ENCODE data around the gene GDI2.
"Not testable (repeated sequence)": the region's sequence is repeated elsewhere in the genome, so short reads cannot be mapped to it uniquely, and the experiment has no call there.

GDI2 gene

DNA sequence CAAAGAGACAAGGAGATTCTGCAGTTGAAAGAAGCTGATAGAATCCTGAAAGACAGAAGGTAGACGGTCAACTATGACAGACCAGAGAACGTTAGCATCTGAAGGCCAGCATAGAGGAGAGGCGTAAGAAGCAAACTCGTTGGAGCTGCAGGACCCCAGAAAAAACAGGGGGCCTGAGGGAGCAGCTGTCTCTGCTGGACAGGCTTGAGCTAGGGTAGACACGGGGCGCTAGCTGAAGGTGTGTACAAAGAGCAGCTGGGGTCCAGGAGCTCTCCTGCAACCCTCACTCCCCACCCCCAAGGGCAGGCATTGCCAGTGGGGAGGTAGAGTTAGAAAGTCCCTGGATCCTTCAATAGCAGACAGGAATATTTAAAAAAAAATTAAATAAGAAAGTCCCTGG is 14.6 kb upstream of the GDI2 start:
- DNase-seq, result no peak

DNA sequence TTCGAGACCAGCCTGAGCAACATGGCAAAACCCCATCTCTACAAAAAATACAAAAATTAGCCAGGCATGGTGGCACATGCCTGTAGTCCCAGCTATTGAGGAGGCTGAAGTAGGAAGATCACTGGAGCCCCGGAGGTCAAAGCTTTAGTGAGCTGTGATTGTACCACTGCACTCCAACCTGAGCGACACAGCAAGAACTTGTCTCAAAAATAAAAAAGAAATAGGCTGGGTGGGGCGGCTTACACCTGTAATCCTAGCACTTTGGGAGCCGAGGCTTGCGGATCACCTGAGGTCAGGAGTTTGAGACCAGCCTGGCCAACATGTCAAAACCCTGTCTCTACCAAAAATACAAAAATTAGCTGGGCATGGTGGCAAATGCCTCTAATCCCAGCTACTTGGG is 13.3 kb upstream of the GDI2 start:
- not testable (repeated sequence) for DNase-seq

DNA sequence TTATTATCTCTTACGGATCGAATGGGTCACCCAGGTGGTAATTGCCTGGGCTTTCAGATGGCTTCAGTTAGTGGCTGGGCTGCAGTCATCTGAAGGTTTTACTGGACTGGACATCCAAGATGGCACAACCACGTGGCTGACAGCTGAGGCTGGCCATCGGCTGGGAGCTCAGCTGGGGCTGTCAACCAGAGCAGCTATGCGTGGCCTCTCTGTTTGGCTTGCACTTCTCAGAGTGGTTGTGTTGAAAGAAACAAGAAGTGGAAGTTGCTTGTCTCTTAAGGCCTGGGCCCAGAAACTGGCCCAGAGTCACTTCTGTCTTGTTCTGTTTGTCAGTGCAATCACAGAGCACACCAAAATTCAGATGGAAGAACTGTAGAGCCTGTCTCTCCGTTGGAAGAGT is 5.7 kb upstream of the GDI2 start:
- DNase-seq, result no peak

DNA sequence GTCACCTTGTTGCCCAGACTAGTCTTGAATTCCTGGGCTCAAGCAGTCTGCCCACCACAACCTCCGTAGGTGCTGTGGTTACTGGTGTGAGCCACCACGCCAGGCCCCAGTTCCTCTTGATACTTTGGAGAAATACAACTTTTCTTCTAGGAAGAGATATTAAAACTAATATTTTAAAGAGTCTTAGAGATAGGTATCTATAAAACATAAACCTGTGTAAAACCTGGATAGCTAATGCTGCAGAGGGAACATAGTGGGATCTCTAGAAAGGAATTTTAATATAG is 4.8 kb upstream of the GDI2 start:
- DNase-seq, result no peak

DNA sequence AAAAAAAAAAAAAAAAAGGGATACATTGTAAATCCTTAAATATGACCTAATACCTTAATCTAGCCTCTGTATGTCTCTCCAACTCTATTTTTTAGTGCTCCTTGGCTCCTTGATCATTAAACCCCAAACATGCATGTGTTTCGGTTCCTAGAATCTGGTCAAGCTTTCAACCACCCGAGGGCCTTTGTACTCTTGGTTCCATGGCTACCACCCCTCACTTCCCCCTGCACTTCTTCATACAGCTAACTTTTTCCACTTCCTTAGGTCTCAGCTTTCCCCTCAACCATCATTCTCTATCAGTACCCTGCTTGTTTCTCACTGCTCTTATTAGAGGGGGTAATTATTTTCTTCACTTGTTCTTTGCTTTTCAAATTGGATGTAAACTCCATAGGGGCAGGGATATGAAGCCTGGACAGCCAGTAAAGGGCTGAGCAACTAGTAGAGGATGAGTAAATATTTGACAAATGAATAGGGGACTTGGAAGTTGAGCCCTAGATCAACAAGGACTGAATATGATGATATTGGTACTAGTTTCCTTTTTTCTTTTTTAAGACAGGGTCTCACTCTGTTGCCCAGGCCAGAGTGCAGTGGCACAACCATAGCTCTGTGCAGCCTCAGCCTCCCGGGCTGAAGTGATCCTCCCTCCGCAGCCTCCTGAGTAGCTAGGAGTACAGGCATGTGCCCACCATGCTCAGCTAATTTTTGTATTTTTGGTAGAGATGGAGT is 4.3 kb upstream of the GDI2 start:
- no peak for DNase-seq

DNA sequence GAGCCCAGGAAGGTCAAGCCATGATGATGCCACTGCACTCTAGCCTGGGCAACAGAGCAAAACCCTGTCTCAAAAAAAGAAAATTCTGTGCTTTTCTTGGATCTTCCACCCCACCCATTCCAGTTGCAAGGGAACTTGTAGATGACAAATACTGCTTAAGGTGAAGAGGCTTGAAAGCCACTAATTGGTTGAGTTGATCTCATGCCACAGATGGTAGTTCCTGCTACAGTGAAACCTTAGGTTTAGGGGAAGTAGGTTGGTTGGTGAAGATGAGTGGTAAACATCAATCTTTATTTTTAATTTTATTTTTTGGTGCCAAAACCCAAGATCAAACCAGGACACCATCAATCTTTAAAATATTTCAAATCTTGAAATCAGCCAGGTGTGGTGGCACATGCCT is 2.9 kb upstream of the GDI2 start:
- DNase-seq, result no peak

DNA sequence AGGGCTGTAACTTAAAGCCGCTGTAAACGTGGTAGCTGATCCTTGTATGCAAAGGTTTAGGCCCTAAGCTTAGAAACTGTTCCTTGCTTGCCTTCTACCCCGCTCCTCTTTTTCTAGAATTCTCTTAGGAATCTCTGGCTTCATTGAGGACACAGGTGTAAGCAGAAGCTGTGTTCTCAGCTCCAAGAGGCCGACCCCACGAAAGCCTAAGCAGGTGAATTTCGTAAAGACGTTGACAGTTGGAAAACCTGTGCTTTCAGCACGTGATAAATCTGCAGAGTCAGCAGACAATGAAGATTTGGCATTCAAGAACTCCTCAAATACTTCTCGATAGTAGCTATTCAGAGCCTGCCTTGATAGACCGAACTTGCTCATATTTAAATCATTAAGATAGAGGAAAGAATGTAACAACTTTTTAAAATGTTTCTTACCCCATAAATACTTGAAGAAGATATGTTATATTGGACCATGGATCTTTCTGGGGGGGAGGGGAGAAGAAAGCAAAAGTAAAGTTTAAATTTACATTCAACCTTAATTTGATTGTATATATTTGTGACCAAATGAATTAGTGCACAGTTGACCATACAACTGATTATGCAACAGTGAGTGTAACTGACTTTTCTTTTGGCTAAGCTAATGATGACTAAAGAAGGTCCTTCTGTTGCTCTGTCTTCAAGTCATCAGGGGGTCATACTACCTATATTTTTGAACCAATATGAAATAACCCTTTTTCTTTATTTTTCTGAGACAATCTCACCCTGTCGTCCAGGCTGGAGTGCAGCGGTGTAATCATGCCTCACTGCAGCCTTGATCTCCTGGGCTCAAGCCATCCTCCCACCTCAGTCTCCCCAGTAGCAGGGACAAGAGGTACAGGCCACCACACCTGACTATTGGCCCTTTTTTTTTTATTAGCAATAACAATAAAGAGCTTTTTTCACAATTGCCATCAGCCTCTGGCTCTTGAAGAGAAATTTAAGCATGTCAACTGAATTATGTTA is 1.2 kb upstream of the GDI2 start:
- DNase-seq, result peak; percentile 5

DNA sequence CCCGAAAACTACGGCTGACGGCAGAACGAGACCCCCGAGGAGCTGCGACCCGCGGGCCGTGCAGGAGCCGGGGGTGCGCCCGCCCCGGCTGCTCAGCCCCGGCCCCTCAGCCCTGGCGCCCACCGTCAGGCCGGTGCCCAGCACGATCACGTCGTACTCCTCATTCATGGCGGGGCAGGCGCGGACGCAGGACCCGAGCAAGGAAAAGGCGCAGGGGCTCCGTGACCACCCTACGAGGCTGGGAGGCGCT is 218 bp downstream of the GDI2 start:
- DNase-seq, result no peak

DNA sequence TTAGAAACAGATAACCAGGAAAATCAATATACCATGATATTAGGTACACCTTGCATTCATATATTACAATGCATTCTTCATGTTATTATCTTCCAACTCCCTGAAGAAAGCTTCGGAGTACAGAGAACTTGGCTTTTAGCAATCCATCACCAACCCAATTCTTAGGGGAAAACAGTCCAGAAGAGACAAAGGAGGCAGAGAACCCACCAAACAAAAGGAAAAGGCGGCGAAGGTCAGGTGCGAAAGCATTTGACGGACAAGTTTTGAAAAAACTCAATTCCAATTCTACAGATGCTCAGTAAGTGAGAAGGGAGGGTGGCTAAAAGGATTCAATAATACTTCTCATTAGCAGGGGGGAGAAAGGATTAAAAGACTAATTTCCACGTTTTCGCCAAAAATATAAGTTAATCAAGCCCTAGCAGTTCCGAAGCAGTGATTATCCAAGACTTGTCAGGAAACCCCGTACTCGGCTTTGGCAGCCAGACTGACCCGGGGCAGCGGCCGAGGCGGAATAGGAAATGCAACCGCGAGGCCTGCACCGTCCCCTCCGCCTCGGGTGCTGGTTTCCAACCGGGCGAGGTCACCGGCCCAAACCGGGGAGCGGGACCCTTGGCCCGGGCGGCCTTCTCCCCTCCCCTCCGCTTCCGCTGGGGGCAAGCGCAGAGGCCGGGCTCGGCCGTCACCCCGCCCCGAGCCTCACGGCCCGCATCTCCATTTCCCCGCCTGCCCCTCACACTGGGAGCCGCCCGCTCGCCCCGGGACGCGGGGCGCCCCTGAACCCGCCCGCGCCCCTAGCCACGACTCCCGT is 747 bp downstream of the GDI2 start:
- peak; percentile 10 for DNase-seq

DNA sequence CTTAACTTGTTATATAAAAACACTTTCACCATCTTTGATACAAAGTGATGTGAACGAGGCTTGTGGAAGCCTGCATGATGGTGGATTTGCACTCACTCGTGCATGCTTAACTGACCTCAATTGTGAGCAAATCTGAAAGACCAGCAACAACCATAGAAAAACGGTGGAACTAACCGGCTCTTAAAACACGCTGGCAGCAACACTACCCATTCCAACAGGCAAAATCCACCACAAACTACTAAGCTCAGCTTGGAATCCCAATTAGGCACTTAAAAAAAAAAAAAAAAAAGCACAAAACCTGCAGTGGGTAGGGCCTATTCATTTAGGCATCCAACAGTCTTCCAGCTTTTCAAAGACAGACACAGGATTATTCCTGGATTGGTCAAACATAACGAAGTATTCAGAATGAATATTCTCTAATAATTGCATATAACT is 1.8 kb downstream of the GDI2 start:
- peak; percentile 23 for DNase-seq

DNA sequence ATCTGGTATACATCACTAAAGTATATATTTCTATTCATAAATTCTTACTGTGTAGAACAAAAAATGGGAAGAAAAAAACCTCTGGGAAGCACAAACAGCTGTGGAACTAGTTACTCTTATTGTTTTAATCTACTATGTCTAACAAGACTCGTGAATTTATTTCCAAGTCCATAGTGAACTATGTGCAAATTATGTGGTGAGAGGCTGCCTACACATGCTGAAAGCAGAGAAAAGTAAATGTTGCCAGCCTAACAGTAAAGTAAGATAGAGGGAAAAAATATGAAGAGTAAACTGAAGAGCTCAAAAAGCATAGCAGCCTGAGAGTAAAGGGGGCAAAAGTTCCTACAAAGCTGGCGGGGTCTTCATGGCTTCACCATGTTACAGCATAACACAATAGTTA is 3.0 kb downstream of the GDI2 start:
- DNase-seq, result no peak

DNA sequence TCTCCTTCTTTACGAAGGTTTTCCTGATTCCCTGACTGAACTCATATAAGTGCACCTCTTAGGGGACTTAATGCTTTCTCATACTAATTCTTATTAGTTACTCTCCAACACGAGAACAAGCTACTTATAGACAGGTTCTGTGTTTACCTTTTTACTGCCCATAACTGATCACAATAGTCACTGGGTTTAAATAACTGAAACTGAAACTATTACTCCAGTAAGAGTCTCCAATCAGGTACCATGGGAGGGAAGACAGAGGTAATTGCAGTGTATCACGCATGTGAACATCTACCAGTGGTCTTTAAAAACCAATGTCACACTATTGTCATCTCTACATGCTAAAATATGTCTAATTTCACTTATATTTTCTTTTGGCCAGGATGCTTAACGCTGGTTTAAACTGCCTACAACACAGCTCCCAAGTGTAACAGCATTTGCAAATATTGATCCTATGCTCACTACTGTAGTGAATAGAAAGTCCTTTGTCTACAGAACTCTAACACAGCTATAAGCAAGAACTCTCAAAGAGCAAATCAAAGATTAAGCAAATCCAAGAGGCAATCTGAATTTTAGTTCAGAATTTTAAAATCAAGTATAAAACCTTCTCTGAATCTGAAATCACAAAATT is 3.6 kb downstream of the GDI2 start:
- DNase-seq, result no peak

DNA sequence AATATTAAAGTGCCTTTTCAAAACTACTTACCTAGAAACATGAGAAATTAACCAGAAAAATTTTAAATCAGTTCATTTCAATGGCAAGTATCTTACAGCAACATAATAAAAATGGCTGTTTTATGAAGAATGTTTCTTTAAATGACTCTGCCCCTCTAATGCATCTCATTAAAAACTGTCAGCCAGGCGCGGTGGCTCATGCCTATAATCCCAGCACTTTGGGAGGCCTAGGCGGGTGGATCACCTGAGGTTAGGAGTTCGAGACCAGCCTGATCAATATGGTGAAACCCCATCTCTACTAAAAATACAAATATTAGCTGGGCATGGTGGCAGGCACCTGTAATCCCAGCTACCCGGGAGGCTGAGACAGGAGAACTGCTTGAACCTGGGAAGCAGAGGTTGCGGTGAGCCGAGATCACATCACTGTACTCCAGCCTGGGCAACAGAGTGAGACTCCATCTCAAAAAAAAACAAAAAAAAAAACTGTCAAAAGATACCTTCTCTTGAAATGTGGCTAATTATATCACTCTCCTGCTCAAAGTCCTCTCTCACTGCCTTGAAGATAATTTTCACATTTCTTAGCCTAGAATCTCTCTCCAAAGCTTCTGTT is 4.3 kb downstream of the GDI2 start:
- DNase-seq, result not testable (repeated sequence)

DNA sequence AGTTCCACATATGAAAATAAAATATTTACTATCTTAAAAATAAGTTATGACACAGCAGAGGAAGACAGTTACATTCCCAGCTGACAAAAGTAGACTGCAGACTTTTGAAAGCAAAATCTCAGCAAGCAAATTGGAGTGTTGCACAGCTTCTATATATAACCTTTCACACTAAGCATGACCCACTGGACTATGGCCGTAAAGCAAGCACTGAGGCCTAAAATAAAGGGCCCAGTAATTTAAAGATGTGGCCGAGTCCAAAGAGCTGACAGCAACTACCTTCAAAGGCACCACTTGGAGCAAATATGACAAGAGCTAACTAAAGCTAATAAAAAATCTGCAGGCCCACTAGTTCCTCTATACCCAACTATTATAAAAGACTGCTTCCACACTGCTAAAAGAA is 6.5 kb downstream of the GDI2 start:
- no peak for DNase-seq

DNA sequence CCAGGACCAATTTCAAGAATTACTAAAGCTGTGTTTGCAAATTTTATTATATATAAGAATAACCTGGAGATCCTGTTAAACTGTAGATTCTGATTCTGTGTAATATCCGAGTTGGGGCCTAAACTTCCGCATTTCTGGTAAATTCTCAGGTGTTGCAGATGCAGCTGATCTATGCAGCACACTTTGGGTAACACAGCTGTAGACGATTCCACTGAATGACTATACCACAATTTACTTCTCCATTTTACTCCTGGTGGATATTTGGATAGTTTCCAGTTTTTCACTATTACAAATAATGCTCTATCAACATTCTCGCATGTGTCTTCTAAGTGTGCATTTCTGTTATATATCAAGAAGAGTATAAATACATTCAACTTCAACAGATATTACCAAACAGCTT is 7.5 kb downstream of the GDI2 start:
- DNase-seq, result no peak

DNA sequence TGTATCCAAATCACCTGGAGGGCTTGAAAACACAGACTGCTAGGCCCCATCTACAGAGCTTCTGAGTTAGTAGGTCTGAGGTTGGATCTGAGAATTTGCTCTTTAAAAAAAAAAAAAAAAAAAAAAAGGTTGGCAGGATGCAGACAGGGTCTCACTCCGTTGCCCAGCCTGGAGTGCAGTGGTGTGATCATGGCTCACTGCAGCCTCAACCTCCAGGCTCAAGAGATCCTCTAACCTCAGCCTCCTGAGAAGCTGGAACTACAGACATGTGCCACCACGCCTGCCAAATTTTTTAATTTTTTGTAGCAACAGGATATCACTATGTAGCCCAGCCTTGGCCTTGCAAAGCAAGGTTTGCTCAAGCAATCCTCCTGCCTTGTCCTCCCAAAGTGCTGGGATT is 8.0 kb downstream of the GDI2 start:
- no peak for DNase-seq

DNA sequence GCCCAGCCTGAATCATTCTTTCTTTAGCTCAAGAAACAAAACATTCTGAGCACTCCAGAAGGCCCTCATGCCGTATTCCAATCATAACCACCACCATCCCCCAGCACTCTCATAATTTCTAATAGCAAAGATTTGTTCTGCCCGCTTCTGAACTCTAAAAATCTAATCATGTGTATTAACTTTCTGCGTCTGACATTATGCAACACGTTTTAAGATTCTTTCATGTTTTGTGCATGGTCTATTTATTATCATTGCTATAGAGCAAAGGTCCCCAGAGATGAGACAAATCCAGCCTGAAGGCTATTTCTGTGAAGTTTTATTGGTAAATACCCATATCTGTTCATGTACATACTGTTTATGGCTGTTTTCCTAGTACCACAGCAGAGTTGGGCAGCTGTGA is 8.8 kb downstream of the GDI2 start:
- DNase-seq, result no peak

DNA sequence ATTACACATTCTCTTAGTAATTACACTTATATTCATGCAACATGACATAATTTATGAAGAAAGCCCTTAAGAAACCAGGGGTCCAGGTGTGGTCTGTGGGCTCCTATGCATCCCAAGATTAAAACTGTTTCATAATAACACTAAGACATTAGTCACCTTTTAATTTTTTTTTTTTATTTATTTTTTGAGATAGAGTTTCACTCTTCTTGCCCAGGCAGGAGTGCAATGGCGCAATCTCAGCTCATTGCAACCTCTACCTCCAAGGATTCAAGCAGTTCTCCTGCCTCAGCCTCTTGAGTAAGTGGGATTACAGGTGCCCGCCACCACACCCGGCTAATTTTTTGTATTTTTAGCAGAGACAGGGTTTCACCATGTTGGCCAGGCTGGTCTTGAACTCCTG is 12.5 kb downstream of the GDI2 start:
- no peak for DNase-seq

DNA sequence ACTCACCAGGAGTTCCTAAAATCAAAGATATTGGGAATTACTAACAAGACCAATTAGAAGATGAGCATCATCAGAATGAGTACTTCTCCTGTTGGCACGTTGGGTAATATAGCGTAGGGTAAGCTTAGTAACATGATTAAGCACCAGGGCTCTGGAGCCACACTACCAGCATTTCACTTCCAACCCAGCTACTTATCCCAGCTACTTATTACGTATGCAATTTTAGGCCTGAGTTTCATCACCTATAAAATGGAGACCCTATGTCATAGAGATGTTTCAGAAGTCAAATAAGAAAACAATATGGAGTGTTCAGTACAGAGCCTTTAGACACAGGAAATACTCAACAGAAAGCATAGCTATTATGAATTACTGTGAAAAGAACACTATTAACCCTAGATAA is 19.0 kb downstream of the GDI2 start:
- DNase-seq, result peak; percentile 6

DNA sequence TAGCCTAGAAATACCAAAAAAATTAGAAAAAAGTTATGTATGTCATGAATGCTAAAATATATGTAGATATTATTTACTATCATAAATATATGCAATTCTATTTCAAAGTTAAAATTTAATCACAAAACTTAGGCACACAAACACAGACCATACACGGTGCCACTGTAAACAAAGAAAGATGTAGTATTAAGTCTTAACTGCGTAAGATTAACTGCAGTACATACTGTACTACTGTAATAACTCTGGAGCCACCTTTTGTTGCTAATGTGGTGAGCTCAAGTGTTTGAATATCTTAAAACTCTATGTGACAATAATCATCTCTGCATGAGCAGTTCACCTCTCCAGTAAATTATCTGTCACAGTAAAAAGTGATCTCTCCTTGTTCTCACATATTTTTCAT is 23.6 kb downstream of the GDI2 start:
- no peak for DNase-seq

DNA sequence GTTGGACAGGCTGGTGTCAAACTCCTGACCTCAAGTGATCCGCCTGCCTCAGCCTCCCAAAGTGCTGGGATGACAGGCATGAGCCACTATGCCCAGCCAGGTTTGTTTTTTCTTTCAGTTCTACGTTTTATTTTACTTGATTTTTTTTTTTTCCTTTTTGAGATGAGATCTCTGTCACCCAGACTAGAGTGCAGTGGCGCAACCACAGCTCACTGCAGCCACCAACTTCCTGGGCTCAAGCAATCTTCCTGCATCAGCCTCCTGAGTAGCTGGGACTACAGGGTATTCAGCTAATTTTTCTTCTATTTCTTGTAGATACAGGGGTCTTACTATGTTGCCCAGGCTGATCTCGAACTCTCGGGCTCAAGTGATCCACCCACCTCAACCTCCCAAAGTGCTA is 24.3 kb downstream of the GDI2 start:
- DNase-seq, result no peak

DNA sequence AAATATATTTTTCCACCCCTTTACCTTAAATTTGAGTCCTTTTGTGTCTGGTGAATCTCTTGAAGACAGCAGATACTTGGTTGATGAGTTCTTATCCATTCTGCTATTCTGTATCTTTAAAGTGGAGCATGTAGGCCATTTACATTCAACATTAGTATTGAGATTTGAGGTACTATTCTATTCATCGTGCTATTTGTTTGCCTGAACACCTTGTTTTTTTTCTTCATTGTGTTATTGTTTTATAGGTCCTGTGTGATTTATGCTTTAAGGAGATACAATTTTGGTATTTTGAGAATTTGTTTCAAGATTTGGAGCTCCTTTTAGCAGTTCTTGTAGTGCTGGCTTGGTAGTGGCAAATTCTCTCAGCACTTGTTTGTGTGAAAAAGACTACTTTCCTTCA is 29.9 kb downstream of the GDI2 start:
- DNase-seq, result no peak

DNA sequence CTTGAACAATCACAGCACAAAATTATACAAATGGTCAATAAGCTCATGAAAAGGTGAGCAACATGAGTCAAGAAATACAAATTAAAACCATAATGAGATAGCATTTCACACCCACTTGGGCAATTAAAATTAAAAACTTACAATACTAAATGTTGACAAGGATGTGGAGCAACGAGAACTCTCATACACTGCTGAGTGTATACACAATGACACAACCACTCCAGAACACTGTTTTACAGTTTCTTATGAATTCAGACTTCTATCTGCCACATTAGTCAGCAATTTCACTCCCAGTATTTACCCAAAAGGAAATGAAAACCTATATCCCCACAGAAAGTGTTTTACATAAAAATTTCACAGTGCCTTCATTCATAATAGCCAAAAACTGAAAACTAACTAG is 31.1 kb downstream of the GDI2 start:
- DNase-seq, result no peak

All from fibroblast of skin of scalp (primary cell).